GM21619 (cell line): ENCODE measurements around the gene PKM.
"Not testable (repeated sequence)": the region's sequence is repeated elsewhere in the genome, so short reads cannot be mapped to it uniquely, and the experiment has no call there.

Experiments used
- ATAC-seq: cut with Tn5 transposase; IDR thresholded peaks from one replicate; pipeline ENCODE4 v1.9.1; 2021; ENCODE audit not compliant: unreplicated experiment

The PKM gene

DNA sequence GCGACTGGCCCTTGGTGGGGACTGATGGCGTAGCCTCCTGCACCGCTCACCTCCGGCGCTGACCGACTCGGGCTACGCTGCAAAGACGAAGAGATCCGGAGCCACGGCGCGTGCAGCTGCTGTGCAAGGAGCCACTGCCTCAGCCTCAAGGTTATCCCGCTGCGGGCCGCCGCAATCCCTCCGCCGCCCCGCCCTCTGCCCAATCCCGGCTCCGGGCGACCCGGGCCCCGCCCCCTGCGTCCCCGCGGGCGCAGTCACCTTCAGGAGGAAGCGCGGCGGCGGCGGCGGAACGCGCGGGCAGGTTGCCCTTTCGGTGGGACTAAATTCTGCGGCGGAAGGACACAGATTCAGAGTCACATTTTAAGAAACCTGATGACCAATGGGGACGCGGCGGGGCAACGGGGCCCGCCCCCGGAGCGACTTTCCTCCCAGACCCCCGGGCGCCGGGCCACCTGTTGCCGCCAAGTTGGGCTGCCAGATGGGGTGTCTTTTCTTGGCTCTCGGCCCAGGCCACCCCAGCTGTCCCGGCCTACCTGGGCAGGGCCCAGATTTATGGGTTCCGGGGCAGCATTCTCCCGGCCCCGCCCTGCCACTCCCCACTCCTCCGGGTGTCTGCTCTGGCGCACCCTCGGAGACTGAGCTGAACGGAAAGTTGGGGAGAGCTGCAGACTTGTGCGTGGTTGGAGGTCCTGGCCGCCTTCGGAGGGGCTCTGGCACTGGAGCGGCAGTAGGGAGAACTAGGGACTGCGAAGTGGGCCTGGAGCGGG lies at the start of gene PKM:
Gene PKM, minus strand, starts transcription at position 125 of the 767 bp plus-strand sequence. CDS start 12,093 bp downstream, outside the sequence.
- peak; percentile 36 for ATAC-seq

GRCh38 chr15:72280751-72281150 lies 49.8 kb upstream of the PKM start:
- no peak for ATAC-seq

GRCh38 chr15:72278737-72279136 lies 47.7 kb upstream of the PKM start:
- ATAC-seq = no peak

- ATAC-seq = no peak
Observed at GRCh38 chr15:72276326-72276700, 45.3 kb upstream of the PKM start.

- not testable (repeated sequence) for ATAC-seq
Observed at GRCh38 chr15:72275635-72276325, 44.8 kb upstream of the PKM start.

GRCh38 chr15:72272997-72273352 lies 42.0 kb upstream of the PKM start:
- no peak for ATAC-seq

DNA sequence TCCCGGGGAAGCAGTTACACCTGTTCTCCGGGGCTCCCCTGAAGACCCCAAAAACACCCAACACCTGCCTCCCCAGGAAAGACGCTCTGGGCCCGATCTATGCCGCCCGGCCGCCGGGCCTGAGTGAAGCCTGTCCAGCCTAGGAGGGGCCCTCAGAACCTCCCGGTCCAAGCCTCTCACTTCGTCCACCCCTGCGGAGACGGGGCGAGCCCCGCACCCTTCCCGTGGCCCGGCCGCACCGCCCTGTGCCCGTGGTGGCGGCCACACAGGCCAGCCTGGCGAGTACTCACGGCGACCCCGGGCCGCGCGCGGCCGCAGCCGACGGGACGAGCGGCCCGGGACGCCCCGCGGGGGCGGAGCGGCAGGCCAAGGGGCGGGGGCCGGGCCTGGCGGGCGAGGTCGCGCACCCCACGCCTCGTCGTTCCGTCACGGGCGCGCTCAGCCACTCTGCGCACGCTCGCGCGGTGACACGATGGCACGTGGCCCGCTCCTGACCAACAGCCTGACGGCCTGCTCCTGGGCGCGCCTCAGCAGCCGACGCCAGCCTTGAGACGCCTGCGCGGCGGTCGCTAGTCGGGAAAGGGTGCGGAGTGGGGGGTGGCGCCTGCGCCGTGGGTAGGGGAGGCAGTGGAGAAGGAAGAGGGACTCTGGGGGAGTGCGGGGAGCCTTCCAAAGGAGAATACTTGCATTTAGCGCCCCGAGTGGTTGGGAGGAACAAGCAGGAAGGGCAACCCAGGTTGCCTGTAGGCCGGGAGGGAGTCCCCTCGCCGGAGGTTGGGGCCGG lies 41.4 kb upstream of the PKM start, which contains the start of gene PARP6:
Gene PARP6, minus strand, starts transcription at position 342 of the 784 bp plus-strand sequence. CDS start 5,077 bp downstream, outside the sequence.
- peak; percentile 93 for ATAC-seq

GRCh38 chr15:72271895-72272212 lies 40.9 kb upstream of the PKM start:
- ATAC-seq = no peak

DNA sequence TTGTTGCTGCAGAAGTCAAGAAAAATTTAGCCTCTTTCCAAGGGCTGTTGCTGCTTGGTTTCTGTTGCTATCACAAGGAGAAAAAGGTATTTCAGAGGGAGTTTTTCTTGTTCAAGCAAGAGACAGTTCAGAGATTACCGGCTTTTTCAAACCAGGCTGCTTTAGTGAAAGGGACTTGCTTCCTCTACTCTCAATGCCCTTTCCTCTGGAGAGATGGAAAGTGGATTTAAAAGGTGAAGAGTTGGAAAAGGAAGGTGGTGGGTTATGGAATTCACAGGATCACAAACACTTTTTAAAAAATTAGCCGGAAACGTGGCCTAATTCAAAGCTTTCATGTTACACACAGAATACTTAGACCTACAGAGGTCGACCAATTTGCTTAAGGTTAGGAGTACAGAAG lies 40.2 kb upstream of the PKM start:
- ATAC-seq = no peak

- ATAC-seq = no peak
Observed at GRCh38 chr15:72269739-72270138, 38.7 kb upstream of the PKM start.

DNA sequence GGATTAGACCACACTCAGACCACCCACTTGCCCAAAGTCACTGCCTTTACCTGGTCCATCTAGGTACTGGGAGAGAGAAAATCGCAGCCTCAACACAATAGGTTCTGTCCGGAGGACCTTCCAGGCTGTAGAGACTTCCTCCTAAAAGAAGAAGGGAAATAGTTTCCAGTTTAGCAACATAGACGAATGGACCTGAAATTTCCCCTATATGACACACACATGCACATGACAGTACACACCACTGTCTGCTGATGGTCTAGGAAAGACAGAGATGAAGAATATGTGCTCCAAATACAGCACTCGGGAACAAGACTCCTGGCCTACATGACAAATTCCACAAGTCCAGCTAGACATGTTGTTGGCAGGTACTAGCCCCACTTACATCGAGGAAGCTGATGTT lies 34.0 kb upstream of the PKM start:
- no peak for ATAC-seq

- ATAC-seq = no peak
Observed at GRCh38 chr15:72252663-72253299, 21.8 kb upstream of the PKM start.

DNA sequence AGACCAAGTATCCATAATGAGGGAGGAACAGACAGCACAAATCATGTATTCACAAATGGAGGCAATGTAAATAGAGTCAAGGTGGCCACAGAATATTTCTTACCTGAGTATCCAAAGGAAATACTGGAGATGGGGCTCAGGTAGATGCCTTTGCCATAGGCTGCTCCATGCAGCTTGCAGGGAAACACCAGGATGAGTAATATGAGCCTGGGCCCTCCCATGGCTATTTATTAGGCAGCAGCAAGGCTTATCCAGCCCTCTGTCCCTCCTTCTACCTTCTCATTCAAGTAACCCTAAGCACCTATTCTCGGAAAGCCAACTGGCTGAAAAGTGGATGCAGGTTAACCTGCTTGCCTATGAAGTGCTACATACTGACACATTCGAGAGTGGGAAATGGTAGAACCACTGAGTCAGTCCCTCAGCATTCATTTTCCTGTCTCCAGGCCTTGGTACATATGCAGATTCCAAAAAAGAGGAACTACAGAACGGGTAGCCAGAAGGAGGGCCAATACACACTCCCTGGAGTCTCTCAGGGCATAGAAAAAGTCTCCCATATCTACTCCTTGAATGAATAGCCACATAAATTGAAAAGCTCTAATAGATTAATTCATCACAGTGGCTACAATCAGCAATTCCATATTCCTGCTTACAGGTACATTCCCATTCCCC lies 18.3 kb upstream of the PKM start:
- no peak for ATAC-seq

- ATAC-seq = no peak
Observed at GRCh38 chr15:72248514-72248913, 17.5 kb upstream of the PKM start.

DNA sequence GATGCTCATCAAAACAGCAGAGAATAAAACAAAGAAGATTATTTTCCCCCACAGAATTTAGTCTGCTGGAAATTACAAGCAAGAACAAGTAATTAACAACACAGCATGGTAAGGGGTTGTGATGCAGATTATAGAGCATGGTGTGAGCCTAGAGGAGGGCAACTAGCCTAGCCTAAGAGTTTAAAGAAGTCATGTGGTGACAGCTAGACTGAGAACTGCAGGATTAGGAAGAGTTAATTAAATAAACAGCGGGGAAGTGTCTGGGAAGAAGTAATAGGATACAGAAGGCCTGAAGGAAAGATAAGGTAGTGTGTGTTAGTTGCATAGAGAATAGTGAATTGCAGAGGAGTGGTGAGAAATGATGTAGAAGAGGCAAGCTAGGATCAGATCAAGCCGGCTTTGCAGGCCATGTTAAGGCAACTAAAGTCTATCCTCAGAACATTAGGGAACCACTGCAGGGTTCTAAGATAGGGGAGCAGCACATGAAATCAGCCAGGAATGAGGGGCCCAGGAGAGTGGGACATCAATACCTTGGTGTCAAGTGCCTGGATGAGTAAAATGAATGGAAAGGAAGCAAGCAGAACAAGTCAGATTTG lies 11.9 kb upstream of the PKM start:
- ATAC-seq = no peak

GRCh38 chr15:72239652-72240051 lies 8.7 kb upstream of the PKM start:
- no peak for ATAC-seq

DNA sequence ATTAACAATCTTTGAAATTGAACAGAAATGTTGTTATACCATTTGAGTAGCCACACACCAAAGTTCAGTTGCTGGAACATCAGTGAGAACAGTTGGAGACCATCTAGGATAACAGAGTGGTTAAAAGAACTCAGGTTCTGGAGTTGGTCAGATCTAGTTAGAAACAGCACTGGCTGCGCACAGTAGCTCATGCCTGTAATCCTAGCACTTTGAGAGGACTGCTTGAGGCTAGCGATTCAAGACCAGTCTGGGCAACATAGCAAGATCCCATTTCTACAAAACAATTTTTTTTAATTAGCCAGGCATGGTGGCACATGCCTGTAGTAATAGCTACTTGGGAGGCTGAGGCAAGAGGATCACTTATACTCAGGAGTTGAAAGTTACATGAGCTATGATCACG lies 7.6 kb upstream of the PKM start:
- no peak for ATAC-seq

DNA sequence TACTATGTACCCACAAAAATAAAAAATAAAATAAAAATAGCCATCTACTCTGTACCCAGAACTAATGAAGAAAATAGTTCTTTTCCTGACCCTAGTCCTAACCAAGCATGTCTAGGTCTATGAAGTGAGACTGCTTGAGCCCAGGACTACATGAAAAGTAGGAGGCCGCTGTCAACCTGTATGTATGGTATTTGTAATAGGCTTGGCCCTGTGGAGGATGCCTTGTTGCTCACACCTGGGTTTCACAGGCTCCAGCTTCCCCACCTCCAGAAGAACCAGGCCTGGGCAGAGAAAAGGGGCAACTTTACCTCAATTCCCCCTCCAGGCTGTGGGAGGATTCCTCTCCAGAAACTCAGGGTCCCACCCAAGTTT lies 6.8 kb upstream of the PKM start:
- peak; percentile 6 for ATAC-seq

- ATAC-seq = peak; percentile 81
Observed at GRCh38 chr15:72237029-72237852, 6.3 kb upstream of the PKM start.
